ENCODE measurements around the gene COPE.

COPE gene

DNA sequence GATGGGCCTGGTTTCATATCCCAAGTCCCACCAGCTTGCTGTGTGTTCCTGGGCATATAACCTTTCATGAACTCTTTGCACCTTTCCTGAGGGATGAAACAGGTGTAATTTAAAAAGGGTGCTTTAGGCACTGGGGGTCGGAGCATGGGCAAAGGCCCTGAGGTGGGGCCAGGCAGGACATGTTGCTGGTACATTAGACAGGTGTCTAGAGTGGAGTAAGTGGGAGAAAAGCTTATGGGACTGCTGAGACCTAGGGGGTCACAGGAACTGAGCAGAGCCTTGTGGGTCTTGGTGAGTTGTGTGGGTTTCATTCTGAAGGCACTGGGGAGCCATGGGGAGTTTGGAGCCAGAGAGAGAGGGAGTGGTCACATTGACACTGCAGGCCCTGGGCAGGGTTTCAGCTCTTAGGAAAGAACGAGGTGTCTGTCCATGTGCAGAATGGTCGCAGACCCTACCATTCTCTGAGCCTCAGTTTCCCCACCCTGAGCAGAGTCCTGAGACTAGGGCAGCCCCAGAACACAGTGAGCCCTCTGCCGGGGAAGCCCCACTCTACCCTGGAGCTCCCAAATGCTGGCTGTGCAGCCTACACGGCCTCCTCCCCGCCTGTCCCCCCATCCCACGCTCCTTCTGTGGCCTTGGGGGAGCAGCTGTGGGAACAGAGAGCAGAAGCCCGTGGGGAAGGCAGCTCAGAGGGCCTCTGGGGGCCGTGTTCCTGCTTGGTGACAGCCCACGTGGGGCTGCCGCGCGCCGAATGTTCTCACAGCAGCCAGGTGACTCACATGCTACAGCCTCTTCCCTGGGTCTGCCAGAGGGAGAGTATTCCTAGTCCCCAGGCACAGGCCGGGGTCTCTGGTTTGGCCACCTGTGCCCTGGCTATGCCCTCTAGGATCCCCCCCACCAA, 29.1 kb upstream of the COPE start:
- peaks cover 3% of the 10 kb centered on the region for H3K36me3 Mint-ChIP-seq (ENCODE audit: insufficient read depth)

DNA sequence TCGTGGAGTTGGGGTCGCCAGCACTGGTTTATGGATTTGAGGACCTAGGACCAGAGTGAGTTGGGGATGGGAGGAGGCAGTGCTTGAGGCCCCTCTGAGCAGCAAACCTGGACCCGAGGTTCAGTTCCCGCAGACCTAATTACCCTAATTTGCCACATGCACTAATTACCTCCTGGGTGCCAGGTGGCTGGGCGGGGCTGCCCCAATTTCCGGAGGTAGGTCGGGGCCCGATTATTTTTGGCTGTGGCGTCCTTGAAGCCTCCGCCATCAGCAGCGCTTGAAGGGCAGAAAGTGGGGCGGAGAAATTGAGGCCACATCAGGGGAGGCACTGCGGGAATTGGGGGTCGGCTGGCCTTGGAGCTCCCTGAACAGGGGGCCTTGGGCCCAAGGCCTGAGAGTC, 27.7 kb upstream of the COPE start:
- DNase-seq, result no peak
- H3K4me3 Mint-ChIP-seq, result peak overlapping the region in 1 of 2 donors; percentile 52
- ATAC-seq (replicated peaks), result no peak
- no peak overlapping the region for H3K27ac Mint-ChIP-seq
- peaks cover 0 to 12% of the 10 kb centered on the region in 2 donors for H3K4me1 Mint-ChIP-seq (ENCODE audit: low read depth in 2 of 2)
- no peaks in the 10 kb centered on the region for H3K9me3 Mint-ChIP-seq
- peaks cover 3% of the 10 kb centered on the region for H3K36me3 Mint-ChIP-seq (ENCODE audit: insufficient read depth)
- peaks cover 9 to 21% of the 10 kb centered on the region in 2 donors for H3K27me3 Mint-ChIP-seq

More for the DNA sequence above, 29.1 kb upstream of the COPE start:
- H3K4me1 Mint-ChIP-seq (ENCODE audit: low read depth in 2 of 2), result peaks cover 0 to 9% of the 10 kb centered on the region in 2 donors
- DNase-seq (no peak), ATAC-seq (replicated peaks) (no peak)
- H3K4me3 Mint-ChIP-seq, result peak overlapping the region in 1 of 2 donors; percentile 54
- H3K9me3 Mint-ChIP-seq, result no peaks in the 10 kb centered on the region
- peak overlapping the region in 1 of 2 donors; percentile 71 for H3K27ac Mint-ChIP-seq
- H3K27me3 Mint-ChIP-seq, result peaks cover 0 to 7% of the 10 kb centered on the region in 2 donors

DNA sequence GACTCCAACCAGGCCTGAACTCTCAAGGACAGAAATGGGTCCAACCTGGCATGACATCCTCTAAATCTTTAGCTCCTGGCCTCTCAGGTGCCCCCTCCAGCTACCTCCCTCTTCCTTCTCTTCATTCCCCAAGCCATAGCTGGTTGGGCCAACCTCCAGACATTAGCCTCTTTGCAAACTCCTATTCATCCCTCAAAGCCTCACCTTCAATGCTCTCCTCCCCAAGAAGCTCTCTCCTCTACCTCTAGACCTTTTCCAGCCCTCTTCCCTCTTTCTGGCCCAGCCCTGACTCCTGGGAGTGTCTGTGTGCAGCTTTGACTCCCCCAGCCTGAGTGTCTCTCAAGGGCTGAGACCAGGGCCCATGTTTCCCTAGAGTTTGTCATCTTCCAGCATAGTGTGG, 27.1 kb upstream of the COPE start:
- DNase-seq, result no peak
- Mint-ChIP-seq H3K4me1 (ENCODE audit: low read depth in 2 of 2) (peaks cover 0 to 12% of the 10 kb centered on the region in 2 donors), H3K27me3 (peaks cover 15 to 27% of the 10 kb centered on the region in 2 donors), H3K9me3 (no peaks in the 10 kb centered on the region), H3K36me3 (ENCODE audit: insufficient read depth) (peaks cover 3% of the 10 kb centered on the region), H3K4me3 (no peak overlapping the region), H3K27ac (no peak overlapping the region)
- ATAC-seq (replicated peaks), result no peak

DNA sequence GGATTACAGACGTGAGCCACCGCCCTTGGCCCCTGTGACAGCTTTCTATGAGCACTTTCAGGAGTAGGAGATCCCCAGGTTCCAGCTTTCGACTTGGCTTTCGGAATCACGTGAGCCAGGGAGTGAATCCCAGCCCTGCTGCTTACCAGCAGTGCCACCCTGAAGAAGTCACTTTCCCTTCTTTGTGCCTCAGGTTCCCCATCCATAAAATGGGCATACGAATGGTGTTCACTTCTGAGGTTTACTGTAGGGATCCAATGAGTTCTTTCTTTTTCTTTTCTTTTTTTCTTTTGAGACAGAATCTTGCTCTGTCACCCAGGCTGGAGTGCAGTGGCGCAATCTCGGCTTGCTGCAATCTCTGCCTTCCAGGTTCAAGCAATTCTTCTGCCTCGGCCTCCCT, 26.1 kb upstream of the COPE start:
- H3K27me3 Mint-ChIP-seq, result peaks cover 16 to 29% of the 10 kb centered on the region in 2 donors
- H3K9me3 Mint-ChIP-seq, result no peaks in the 10 kb centered on the region
- no peak overlapping the region for H3K4me3 Mint-ChIP-seq
- no peak overlapping the region for H3K27ac Mint-ChIP-seq
- H3K36me3 Mint-ChIP-seq (ENCODE audit: insufficient read depth), result peaks cover 3% of the 10 kb centered on the region
- peaks cover 3 to 14% of the 10 kb centered on the region in 2 donors for H3K4me1 Mint-ChIP-seq (ENCODE audit: low read depth in 2 of 2)
- no peak for ATAC-seq (replicated peaks)
- no peak for DNase-seq

DNA sequence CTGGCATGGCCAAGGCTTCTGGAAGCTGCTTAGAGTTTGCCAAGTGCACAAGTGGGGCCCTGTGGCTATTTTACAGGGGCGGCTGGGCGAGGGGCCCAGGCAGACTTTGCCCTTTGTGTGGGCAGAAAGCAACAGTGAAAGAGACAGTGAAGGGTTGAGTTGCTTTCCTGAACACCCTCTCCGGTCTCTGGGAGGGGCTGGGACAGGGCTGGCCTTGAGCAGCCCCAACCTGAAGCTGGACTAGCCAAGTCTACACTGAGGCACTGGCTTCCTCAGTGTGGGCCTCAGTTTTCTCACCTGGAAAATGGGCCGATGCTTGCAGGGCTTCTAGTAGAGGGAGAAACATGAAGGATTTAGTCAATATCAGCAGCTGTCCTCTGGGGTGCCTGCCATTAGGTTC, 24.3 kb upstream of the COPE start:
- Mint-ChIP-seq H3K4me1 (ENCODE audit: low read depth in 2 of 2) (peaks cover 8 to 13% of the 10 kb centered on the region in 2 donors), H3K4me3 (no peak overlapping the region), H3K27me3 (peaks cover 30 to 47% of the 10 kb centered on the region in 2 donors), H3K27ac (no peak overlapping the region), H3K9me3 (no peaks in the 10 kb centered on the region), H3K36me3 (ENCODE audit: insufficient read depth) (no peaks in the 10 kb centered on the region)
- DNase-seq, result no peak
- ATAC-seq (replicated peaks), result no peak

DNA sequence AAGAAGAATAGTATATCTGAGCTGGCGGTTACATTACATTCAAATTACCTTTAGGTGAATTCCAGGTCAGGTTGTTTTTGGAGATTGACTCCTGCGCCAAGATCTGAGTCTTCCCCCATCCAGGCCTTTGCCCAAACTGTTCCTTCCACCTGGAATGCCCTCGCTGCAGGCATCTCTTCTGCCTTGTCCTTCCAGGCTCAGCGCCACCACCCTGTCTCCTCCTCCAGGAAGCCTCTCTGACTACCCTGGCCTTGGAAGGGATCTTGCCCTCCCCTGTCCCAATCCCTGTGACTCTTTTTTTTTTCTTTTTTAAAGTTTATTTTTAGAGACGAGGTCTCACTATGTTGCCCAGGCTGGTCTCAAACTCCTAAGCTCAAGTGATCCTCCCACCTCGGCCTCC, 23.5 kb upstream of the COPE start:
- H3K27ac Mint-ChIP-seq, result no peak overlapping the region
- H3K4me1 Mint-ChIP-seq (ENCODE audit: low read depth in 2 of 2), result peaks cover 8 to 10% of the 10 kb centered on the region in 2 donors
- H3K4me3 Mint-ChIP-seq, result peak overlapping the region; percentile 62 to 67
- no peaks in the 10 kb centered on the region for H3K9me3 Mint-ChIP-seq
- DNase-seq (no peak), ATAC-seq (replicated peaks) (no peak)
- H3K27me3 Mint-ChIP-seq, result peaks cover 30 to 48% of the 10 kb centered on the region in 2 donors
- H3K36me3 Mint-ChIP-seq (ENCODE audit: insufficient read depth), result no peaks in the 10 kb centered on the region

DNA sequence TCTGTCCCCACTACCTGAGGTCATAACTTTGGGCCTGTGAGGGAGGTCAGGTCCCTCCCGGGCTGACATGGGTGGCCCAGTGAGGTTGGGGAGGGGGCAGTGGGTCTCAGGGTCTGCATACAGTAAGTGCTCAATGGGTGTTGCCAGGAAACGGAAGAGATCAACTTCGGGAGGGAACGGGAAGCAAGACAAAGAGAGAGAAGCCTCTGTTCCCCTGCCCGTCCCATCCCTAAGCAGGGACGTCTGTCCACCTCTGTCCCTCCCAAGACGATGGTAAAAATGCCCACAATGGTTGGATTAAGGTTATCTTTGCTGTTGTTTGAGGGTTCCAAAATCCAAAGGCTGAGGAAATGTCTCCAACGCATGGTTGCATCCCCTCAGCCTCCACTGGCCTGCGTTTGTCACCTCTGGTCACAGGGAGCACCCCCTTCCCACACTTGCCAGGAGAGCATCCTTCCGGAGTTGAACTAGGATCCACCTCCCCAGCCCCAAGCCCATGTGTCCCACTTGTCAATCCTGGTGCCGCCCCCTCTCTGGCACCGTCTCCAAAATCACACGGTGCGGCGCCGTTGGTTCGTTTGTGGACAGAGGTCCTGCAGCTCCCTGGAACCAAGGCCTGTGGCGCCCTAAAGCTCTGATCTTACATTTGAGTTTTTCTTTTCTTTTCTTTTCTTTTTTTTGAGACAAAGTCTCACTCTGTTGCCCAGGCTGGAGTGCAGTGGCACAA, 22.6 kb upstream of the COPE start:
- H3K27ac Mint-ChIP-seq, result no peak overlapping the region
- H3K27me3 Mint-ChIP-seq, result peaks cover 30 to 47% of the 10 kb centered on the region in 2 donors

DNA sequence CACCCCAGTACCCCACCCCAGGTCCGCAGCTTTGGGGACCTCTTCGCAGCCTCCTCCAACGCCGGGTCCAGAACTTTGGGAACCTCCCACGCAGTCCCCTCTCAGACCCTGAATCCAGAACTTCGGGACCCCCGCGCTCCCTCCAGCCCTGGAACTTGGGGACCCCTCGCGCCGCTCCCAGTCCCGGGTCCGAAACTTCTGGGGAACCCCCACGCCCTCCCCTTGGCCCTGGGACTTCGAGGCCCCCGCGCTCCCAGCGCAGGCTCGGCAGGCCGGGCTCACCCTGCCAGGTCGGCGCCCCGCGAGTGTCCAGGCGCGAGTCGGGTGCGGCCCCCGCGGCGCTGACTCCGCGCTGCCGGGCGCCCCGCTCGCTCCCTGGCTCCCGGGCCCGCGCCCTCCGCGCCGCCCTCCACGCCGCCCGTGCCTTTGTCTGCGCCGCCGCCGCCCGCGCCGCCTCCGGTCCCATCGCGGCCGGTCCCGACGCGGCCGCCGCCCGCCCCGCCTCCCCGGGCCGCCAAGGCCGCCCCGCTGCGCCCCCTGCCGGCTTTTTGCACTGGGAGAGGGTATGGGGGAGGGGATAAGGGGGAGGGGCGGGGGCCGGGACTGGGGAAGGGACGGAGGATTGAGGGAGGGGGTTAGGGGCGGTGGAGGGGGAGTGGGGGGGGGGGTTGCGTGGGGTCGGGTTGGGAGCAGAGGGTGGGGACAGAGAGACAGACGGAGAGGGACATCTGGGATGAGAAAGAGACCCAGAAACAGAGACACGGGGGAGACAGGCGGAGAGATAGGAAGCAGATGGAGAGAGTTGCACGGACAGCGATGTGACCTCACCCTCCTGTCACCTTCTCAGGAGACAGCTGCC, 21.8 kb upstream of the COPE start, which contains the start of gene HOMER3:
HOMER3 (minus strand) TSS at position 449 of the 859 bp plus-strand sequence. CDS start 2,235 bp downstream, outside the sequence.
- peak; percentile 88 for ATAC-seq (replicated peaks)
- Mint-ChIP-seq H3K4me3 (peak within 1 kb of the TSS; percentile 71 to 77), H3K4me1 (ENCODE audit: low read depth in 2 of 2) (peaks cover 8% of the 10 kb centered on the region in 2 donors), H3K36me3 (ENCODE audit: insufficient read depth) (no peaks in the 10 kb centered on the region), H3K27me3 (peaks cover 30 to 43% of the 10 kb centered on the region in 2 donors), H3K9me3 (no peaks in the 10 kb centered on the region), H3K27ac (no peak within 1 kb of the TSS)
- peak; percentile 54 to 64 (median 62) for DNase-seq

More for the DNA sequence above, 22.6 kb upstream of the COPE start:
- Mint-ChIP-seq H3K36me3 (ENCODE audit: insufficient read depth) (no peaks in the 10 kb centered on the region), H3K9me3 (no peaks in the 10 kb centered on the region), H3K4me1 (ENCODE audit: low read depth in 2 of 2) (peaks cover 8% of the 10 kb centered on the region in 2 donors), H3K4me3 (peak overlapping the region; percentile 62 to 67)
- no peak for ATAC-seq (replicated peaks)
- DNase-seq, result no peak

DNA sequence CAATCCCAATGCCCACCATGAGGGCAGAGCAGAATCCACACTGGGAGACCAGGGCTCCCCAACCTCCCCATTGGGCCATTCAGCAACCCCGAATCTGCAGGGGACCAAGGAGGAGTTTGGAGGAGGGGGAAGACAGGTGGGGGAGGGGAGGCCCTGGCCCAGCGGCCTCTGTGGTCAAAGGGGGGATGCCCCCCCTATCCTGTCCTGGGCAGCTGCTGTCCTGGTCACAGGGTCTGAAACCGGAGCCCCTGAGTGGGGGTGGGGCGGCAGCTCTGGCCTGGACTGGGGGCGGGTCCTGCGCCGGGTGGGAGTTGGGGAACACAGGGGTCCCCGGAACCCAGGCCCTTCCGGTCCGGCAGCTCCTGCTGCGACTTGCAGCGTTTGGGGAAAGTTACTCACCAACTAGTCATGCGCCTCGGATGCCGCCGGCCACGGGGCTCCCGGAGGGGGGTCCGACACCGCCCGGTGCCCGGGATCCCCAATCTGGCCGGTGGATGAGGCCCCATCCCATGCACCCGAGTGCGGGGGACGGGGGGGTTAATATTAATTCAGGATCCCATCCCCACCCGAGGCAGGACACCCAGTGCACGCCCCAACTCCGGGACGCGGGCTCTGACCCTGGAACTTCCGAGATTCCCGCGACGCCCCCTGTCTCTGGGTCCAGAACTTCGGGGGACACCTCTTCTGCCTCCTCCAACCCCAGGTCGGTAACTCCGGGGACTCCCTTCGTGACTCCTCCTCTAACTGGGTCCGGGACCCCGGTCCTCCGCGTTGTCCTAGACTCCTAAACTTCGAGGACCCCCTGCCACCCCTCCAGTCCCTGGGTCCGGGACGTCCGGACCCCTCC, 21.0 kb upstream of the COPE start:
- H3K36me3 Mint-ChIP-seq (ENCODE audit: insufficient read depth), result no peaks in the 10 kb centered on the region
- no peak for DNase-seq
- peak overlapping the region; percentile 75 to 77 for H3K4me3 Mint-ChIP-seq
- peak overlapping the region in 1 of 2 donors; percentile 42 for H3K27ac Mint-ChIP-seq
- no peaks in the 10 kb centered on the region for H3K9me3 Mint-ChIP-seq
- peaks cover 30 to 43% of the 10 kb centered on the region in 2 donors for H3K27me3 Mint-ChIP-seq
- H3K4me1 Mint-ChIP-seq (ENCODE audit: low read depth in 2 of 2), result peaks cover 8% of the 10 kb centered on the region in 2 donors
- ATAC-seq (replicated peaks), result no peak

DNA sequence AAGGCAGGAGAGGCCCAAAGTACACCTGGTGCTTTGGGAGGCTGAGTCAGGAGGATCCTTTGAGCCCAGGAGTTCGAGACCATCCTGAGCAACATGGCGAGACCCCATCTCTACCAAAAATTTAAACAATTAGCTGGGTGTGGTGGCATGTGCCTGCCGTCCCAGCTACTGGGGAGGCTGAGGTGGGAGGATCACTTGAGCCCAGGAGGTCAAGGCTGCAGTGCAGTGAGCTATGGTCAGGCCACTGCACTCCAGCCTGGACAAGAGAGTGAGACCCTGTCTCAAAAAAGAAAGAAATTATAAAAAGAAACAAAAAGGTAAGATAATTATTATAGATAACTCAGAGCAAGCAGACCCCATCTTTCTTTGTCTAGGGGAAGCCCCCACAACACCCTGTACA, 20.0 kb upstream of the COPE start:
- Mint-ChIP-seq H3K4me3 (peak overlapping the region; percentile 62 to 75), H3K4me1 (ENCODE audit: low read depth in 2 of 2) (peaks cover 8% of the 10 kb centered on the region in 2 donors), H3K27ac (peak overlapping the region in 1 of 2 donors; percentile 42), H3K36me3 (ENCODE audit: insufficient read depth) (no peaks in the 10 kb centered on the region), H3K9me3 (no peaks in the 10 kb centered on the region), H3K27me3 (peaks cover 32 to 48% of the 10 kb centered on the region in 2 donors)
- ATAC-seq (replicated peaks), result no peak
- DNase-seq, result no peak

DNA sequence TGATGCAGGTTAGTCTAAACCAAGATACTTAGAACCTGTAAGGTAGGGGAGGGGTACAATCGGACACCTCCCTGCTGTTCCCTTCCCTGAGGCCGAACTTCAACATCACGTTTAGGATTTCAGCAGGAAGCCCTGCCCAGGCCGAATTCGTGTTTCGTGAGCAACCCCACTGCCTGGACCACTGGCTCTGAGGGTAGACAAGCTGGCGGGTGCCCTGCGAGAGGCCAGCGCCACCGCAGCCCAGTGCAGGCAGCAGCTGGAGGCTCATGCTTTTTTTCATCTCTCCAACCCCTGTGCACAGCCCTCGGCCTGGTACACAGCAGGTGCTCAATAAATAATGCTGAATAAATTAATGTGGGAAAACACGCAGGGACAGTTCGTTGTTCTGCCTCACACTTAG, 14.1 kb upstream of the COPE start:
- no peak for ATAC-seq (replicated peaks)
- H3K4me3 Mint-ChIP-seq, result peak overlapping the region in 1 of 2 donors; percentile 41
- H3K4me1 Mint-ChIP-seq (ENCODE audit: low read depth in 2 of 2), result peaks cover 4 to 5% of the 10 kb centered on the region in 2 donors
- H3K27me3 Mint-ChIP-seq, result peaks cover 9 to 14% of the 10 kb centered on the region in 2 donors
- peaks cover 3% of the 10 kb centered on the region for H3K36me3 Mint-ChIP-seq (ENCODE audit: insufficient read depth)
- DNase-seq, result no peak
- H3K9me3 Mint-ChIP-seq, result no peaks in the 10 kb centered on the region
- H3K27ac Mint-ChIP-seq, result no peak overlapping the region

DNA sequence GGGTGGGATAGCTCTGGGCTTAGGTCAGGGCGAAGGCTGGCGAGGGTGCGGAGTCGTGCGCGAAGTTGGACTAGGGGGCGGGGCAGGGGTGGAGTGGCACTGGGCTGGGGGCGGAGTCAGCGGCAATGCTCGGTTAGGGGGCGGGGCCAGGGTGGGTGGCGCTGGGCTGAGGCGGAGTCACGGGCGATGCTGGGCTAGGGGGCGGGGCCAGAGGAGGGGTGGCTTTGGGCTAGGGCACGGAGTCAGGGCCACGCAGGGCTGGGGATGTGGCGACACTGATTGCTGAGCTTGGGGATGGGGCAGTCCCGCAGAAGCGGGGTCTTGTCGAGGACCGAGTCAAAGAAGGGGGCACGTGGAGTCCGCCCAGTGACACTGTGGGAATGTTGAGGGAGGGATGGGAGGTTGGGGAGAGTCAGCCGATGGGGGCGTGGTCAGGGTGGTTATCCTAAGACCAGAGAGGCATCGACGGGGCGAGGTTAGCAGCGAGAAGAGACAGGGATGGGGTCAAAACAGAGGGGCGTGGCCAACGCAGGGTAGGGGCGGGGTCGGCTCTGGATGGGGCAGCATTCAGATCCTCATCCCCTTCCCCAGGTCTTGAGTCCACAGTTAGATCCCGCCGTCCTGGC, 13.1 kb upstream of the COPE start:
- Mint-ChIP-seq H3K4me1 (ENCODE audit: low read depth in 2 of 2) (peaks cover 4 to 5% of the 10 kb centered on the region in 2 donors), H3K4me3 (peak overlapping the region; percentile 69 to 75), H3K36me3 (ENCODE audit: insufficient read depth) (peaks cover 10% of the 10 kb centered on the region), H3K9me3 (no peaks in the 10 kb centered on the region), H3K27ac (peak overlapping the region in 1 of 2 donors; percentile 20), H3K27me3 (peaks cover 9 to 14% of the 10 kb centered on the region in 2 donors)
- peak; percentile 94 for ATAC-seq (replicated peaks)
- peak; percentile 55 to 68 (median 66) for DNase-seq
